HepG2 (cell line): Measurements from ENCODE around the gene PCNA. TPM values are rescaled to one million over a fixed set of nuclear protein-coding genes. Genes with fewer than 3 reads are reported as not detected.

Experiments used
- ARID5B ChIP-seq: IDR thresholded peaks from 2 replicates; pipeline ENCODE4 v1.4.0; 2020; ENCODE audit warnings: mild to moderate bottlenecking, missing genetic modification reagents
- DR1 ChIP-seq: sonication (generic); formaldehyde crosslinking; IDR thresholded peaks from 2 replicates; pipeline ENCODE4 v1.8.0; 2021; ENCODE audit warnings: mild to moderate bottlenecking, missing genetic modification reagents, inconsistent platforms
- ETS1 ChIP-seq: sonication (generic); formaldehyde crosslinking; IDR thresholded peaks from 2 replicates; pipeline ENCODE4 v1.4.0; 2020; ENCODE audit warnings: missing genetic modification reagents
- MAZ ChIP-seq, 2 experiments: sonication (generic) in 1 of 2; formaldehyde crosslinking in 1 of 2; IDR thresholded peaks; 2 replicates each; pipeline versions ENCODE4 v1.5.0 to v1.6.1; 2012 to 2020; ENCODE audit warnings: low read depth in 2 of 2, mild to moderate bottlenecking in 2 of 2, borderline replicate concordance in 1 of 2, improper control_type of control experiment in 1 of 2, low read length in 1 of 2, missing genetic modification reagents in 1 of 2, moderate library complexity in 1 of 2
- MIXL1 ChIP-seq: IDR thresholded peaks from 2 replicates; pipeline ENCODE4 v1.6.1; 2016
- MLXIP ChIP-seq: sonication (generic); formaldehyde crosslinking; IDR thresholded peaks from 2 replicates; pipeline ENCODE4 v1.9.0; 2021; ENCODE audit warnings: missing genetic modification reagents, borderline replicate concordance
- NCOR1 ChIP-seq: fragments of 200-600 bp; sonication (generic); IDR thresholded peaks from 2 replicates; pipeline ENCODE4 v1.7.0; 2017; ENCODE audit warnings: antibody characterized with exemption, low read length, borderline replicate concordance
- TRIM24 ChIP-seq: sonication (generic); formaldehyde crosslinking; IDR thresholded peaks from 2 replicates; pipeline ENCODE4 v1.8.0; 2022; ENCODE audit warnings: mild to moderate bottlenecking, missing genetic modification reagents
- ZEB1 ChIP-seq: IDR thresholded peaks from 2 replicates; pipeline ENCODE4 v1.6.1; 2012; ENCODE audit warnings: mild to moderate bottlenecking, low read depth, inconsistent platforms; ENCODE audit not compliant: insufficient replicate concordance
- ZMAT5 ChIP-seq: sonication (generic); formaldehyde crosslinking; IDR thresholded peaks from 2 replicates; pipeline ENCODE4 v1.5.0; 2020; ENCODE audit warnings: mild to moderate bottlenecking, low read depth, missing genetic modification reagents, borderline replicate concordance
- ZNF225 ChIP-seq: sonication (generic); formaldehyde crosslinking; IDR thresholded peaks from 2 replicates; pipeline ENCODE4 v1.4.0; 2020; ENCODE audit warnings: mild to moderate bottlenecking, missing genetic modification reagents
- ZNF431 ChIP-seq: sonication (generic); formaldehyde crosslinking; IDR thresholded peaks from 2 replicates; pipeline ENCODE4 v1.9.0; 2022; ENCODE audit warnings: missing genetic modification reagents, low read depth, mild to moderate bottlenecking, borderline replicate concordance
- ZNF44 ChIP-seq: sonication (generic); formaldehyde crosslinking; IDR thresholded peaks from 2 replicates; pipeline ENCODE4 v1.5.1; 2020; ENCODE audit warnings: mild to moderate bottlenecking, missing genetic modification reagents
- ZNF629 ChIP-seq: sonication (generic); formaldehyde crosslinking; conservative IDR thresholded peaks from 2 replicates; pipeline ENCODE4 v1.5.0; 2020; ENCODE audit warnings: missing genetic modification reagents
- ZNF644 ChIP-seq: IDR thresholded peaks from 2 replicates; pipeline ENCODE4 v1.6.1; 2016; ENCODE audit warnings: low read depth
- ZSCAN31 ChIP-seq: sonication (generic); formaldehyde crosslinking; IDR thresholded peaks from 2 replicates; pipeline ENCODE4 v1.5.0; 2020; ENCODE audit warnings: low read depth, mild to moderate bottlenecking, missing genetic modification reagents
- polyA plus RNA-seq, 8 experiments: library from polyadenylated mRNA; depleted of rRNA in 3 of 8; stranded (reverse) in 7 of 8; unstranded in 1 of 8; fragments of >200 nt; fragmentation: Illumina TruSeq in 4 of 8; extraction: Trizol in 4 of 8; gene quantifications; 2 replicates each; pipeline versions ENCODE4 v1.2.1 to v1.2.3, GENCODE V29; 2011 to 2016; ENCODE audit warnings: low read depth in 4 of 8, missing spikeins in 1 of 8, mixed read lengths in 1 of 8; ENCODE audit not compliant: insufficient read depth in 1 of 8
- total RNA-seq, 5 experiments: library from RNA; depleted of rRNA; stranded (reverse); fragments of >200 nt; fragmentation: Illumina TruSeq; extraction: Trizol; gene quantifications; 2 replicates each; pipeline ENCODE4 v1.2.3, GENCODE V29; 2016; ENCODE audit warnings: low read depth in 1 of 5

The PCNA gene
- total and polyA plus RNA-seq, 2 of the 13 experiments (the other 11 are each of a cell fraction or from before 2014, with no cell fraction given) = 229 to 655 TPM

GRCh38 chr20:5156675-5157448 is 37.1 kb upstream of the PCNA start (continued):
- no peak for TF ChIP-seq MAZ (IDR thresholded peaks at IDR 0.05; ENCODE audit: borderline replicate concordance, low read depth, low read length)
- no peak for TF ChIP-seq MAZ (CRISPR knock-in tag; IDR thresholded peaks at IDR 0.05; ENCODE audit: low read depth)
- no peak for TF ChIP-seq ZNF431
- no peak for TF ChIP-seq ETS1 (CRISPR knock-in tag)
- TF ChIP-seq DR1 = no peak
- no peak for TF ChIP-seq ZEB1
- no peak for TF ChIP-seq NCOR1
- no peak for TF ChIP-seq ZNF225
- TF ChIP-seq ZNF629 (CRISPR knock-in tag) = no peak
- TF ChIP-seq ZNF644 (CRISPR knock-in tag) = peak; percentile 89
- no peak for TF ChIP-seq ZSCAN31 (CRISPR knock-in tag)
- TF ChIP-seq TRIM24 (CRISPR knock-in tag) = peak; percentile 52; the same call in 1 of the 2 replicates
- TF ChIP-seq ZMAT5 (CRISPR knock-in tag) = no peak
- peak; percentile 76 for TF ChIP-seq MIXL1 (CRISPR knock-in tag)
- TF ChIP-seq MLXIP = no peak
- TF ChIP-seq ZNF44 (CRISPR knock-in tag) = 0 out of 2 replicates have a peak, but pooled peaks have one; percentile 34
- TF ChIP-seq ARID5B = peak; percentile 84
